DMS 273 (cell line): Measurements from ENCODE around the gene IGFN1.

Experiments used
- DNase-seq: peaks from one replicate; lab custom pipeline; 2025; ENCODE audit not compliant: unreplicated experiment; lab: John Stamatoyannopoulos, UW

Gene IGFN1

DNA sequence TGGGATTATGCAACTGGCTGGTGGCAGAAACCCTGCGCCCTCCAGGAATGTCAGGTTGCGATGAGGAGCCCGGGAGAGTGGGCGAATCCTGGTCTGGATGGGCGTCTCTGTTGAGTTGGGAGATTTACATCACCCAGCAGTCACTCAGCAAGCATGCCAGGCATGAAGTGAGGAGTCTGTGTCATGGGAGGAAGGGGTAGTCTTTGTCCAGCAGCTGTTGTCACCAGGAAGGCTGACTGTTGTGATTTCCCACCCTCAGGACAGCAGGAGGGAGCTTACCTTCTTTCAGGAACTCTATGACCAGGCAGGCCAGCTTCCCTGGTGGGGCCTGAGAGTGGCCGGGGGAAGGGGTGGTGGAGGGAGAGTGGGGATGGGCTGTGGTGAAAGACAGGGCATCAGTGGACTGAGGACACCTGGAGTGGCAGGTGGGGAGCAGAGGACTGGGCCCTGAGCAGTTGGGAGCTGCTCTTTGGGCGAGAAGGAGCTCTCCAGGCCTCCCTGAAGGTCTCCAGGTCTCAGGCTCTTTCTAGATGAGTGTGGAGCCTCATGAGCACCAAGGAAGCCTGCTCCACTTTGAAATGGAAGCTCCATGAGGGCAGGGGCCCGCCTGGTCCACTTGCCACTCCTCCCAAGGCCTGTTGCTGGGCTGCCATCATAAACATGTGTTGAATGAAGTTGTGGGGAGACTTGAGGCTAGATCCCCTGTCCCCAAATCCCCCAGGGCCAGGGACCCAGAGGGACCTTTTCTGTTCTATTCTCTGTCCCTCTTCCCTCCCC lies 71.3 kb downstream of the IGFN1 start:
- no peak for DNase-seq

DNA sequence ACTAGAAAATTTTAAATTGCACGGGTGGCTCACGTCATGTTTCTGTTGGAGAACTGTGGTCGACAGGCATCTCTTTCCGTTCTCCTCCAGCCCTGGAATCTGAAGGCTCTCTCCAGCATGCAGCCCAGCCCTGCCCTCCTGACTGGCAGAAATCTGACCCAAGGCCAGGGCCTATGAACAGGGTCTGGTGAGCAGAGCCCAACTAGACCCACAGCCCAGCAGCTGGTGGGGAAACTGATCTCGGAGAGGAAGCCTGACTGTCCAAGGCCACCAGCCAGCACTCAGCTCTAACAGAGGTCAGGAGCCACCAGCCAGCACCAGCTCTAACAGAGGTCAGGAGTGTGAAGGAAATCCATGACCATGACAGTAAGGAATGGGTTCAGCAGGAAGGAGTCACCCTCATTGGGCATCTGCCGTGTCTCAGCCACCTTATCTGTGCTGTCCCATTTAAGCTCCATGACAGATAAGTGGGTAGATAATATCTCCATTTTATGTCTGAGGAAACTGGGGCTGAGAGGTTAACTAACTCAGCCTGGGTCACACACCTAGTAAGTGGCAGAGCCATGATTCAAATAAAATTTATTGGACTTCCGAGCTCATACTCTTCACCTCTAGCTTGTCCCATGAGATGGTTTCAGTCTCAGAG lies 72.5 kb downstream of the IGFN1 start:
- no peak for DNase-seq

DNA sequence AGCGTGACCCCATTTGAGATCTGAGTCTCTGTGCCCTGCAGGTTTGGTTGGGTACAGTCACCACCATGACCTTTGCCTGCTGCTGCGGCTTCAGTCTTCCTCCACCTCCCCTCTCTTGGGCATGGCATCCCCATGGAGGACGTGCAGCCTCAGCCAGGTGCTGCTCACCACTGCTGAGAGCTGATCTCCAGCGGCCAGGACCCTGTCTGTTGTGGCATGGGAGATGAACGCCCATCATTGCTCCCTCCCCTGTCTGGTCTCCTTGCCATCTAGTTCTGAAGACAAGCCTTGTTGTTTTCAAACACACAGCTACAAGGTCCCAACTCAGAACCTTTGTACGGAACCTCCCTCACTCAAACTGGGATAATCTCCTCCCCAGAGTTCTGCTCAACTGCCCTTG lies 73.4 kb downstream of the IGFN1 start:
- no peak for DNase-seq

DNA sequence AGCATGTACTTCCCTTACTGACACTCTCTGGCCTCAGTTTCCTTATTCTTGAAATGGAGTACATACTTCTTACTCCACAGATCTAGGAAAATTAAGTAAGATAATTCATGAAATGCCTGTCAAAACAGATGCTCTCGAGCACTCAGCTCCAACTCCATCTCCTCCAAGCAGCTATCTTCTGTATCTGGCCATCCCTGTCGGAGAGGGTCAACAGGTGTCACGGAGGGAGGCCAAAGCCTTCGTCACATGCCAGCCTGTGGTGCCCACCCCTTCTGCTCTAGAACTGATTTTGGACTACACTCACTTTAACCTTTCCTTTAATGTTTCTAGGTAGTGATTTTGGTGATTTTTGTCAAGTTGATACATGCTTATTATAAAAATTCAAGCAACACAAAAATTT lies 73.9 kb downstream of the IGFN1 start:
- no peak for DNase-seq

DNA sequence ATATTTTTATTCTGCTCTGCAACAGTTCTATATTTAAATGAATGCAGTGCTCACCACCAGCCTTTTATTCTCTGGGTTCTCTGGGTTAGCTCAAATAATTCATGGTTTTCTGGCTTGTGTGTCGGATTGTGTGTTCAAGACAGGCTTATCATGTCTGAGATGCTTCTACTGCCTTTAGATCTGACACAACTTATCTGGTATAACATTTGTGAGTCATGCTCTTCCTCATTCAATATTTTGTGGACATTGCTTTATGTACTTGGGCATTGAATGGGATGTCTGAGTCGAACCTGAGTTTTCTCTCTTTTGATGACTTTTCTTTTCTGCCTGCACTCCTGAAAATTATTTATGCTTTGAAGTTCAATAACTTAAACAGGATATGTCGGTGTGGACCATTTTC lies 75.1 kb downstream of the IGFN1 start:
- DNase-seq = no peak

DNA sequence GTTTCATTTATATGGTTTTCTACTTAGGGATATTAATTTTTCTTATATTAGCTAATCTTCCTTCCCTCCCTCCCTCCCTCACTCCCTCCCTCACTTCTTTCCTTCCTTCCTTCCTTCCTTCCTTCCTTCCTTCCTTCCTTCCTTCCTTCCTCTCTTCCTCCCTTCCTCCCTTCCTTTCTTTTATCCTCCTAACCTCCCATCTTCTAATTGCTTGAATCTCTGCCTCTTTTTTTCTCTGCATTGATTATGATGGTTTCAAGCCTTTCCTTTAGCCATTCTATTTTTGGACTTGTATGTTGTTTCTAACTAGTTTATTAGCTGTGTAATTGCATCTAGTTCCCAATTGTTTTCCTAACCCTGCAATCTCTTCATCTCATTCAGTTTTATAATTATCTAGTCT lies 75.7 kb downstream of the IGFN1 start:
- no peak for DNase-seq

DNA sequence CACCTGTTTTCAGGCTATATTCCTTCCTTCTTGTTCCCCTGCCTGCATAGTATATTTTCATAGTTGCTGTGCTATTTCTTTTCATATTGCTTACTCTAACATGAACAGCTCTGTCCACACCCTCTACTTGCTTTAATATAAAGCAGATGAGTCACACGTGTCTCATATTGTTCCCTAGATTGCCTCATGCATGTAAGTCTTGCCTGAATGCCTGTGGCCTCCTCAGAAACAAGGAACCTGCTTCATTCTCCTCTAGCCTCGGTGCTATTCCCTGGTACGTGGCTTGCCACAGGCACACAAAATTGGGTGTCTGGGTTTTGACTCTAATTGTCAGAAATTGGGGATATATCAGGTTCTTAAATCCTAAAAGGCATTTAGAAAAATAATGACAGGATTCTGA lies 76.2 kb downstream of the IGFN1 start:
- no peak for DNase-seq

DNA sequence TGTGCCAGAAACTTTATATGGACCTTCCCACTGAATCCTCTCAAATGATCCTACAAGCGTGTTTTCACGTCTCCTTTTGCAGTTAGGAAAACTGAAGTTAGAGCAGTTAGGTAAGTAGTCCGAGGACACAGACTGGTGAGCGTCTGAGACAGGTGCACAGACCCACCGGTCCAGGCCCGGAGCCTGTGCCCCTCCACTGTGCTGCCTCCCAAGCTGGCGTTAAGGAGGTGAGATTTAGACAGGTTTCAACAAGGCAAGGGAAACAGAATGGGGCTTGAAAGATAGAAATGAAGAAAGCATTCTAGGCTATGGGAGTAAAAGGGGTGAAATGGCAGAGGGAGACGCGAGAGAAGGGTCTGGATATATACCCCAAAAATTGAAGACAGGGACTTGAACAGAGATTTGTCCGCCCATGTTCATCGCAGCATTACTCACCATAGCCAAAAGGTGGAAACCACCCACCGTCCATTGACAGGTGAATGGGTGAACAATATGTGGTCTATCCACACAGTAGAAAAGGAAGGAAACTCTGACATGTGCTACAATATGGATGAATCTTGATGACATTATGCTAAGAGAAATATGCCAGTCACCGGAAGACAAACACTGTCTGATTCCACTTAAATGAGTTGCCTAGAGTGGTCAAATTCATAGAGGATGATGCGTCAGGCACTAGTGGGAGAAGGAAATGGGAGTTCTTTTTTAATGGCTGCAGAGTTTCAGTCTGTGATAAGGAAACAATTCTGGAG lies 77.0 kb downstream of the IGFN1 start:
- no peak for DNase-seq

DNA sequence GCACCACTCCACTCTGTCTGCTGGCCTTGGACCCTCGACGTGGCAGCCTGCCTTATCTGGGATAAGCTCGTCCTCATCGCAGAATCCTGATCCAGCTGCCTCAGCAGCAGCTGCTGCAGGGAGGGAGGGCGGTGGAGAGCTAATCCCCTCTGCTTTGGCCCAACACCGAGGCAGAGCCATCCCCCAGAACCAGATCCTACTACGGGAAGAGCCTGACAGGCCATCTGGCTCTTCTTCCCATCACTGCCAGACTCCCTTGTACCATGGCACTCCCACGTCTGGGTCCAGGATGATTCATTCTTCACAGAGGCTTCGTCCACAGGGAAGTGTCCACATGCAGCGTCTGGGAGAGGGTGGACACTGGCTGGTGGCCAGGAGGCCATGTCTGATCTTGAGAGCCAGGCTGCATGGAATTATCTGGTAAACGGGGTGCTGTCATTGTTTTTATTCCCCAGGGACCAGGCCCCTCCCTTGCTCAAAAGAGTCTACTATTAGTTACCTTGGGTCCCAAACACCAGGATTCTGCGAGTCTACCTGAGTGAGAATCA lies 78.1 kb downstream of the IGFN1 start:
- DNase-seq = peak; percentile 92

DNA sequence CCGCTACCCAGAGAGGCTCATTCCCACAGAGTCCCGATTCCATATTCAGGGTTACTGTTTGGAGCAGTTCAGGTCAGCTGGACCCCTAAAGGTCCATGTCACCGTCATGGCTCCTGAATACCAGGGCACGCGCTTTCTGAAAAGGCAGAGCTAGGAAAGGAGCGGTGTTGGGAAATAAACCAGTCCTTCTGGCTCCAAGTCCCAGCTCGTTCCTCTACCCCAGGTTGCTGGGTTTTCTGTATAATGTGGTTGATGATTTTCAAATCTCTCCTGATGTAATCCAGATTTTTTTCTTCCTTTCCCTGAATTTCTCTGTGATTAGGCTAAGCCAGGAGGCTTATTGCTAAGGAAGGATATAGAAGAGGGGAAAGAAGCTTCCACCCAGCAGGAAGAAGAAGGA lies 78.7 kb downstream of the IGFN1 start:
- DNase-seq = no peak

DNA sequence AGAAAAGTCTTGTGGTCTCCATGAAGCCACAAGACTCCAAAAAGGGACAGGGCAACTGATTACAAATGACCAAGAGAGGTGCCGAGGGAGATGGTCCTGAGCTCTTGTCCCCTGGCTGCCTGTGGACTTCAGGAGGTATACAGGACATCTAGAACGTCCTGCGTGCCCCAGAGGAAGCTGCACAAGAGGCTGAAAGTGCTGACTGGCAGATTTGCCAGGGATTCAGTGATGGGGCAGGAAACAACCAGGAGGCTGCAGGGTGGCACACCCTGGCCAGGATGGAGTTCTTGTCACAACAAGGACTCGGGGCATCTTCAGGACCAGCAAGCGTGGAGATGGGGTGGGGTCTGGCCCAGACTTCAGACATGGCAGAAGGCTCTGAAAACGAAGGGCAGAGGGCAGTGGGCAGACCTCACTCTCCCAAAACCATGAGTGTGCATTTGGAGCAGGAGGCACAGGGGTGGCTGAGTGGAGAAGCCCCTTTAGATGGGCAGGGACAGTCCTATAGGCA lies 79.3 kb downstream of the IGFN1 start:
- DNase-seq = no peak

DNA sequence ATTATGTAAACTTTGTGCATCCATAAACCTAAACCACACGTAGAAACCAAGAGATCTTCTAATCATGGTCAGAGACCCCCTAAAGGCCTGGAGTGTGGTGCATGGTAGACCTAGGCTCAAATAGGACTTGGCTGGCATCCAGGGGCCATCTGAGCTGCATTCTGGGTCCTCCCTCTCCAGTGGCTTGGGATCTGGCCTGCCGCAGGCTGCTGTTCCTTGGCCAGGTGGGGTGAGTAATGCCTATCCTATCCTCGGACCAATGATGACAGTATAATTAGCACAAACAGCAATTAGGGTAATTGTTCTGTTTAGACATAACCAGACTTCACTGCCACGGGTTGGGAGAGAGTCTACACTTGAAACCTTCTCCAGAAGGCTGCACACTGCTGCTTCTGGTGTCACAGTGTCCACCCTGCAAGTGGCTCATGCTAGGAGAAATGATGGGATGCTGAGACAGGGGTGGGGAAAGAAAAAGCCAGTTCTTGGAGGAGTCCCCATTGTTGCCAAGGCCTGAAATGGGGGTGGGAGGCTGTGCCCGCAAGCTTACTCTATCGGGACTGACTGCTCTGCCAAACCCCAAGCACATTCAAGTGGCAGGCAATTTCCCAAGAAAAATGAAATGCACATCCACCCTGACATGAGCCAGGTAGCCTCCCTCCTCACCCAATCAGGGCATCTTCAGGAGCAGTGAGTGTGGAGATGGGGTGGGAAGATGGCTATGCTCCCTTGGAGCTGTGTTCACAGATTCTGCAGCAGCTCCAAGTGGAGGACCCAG lies 80.2 kb downstream of the IGFN1 start:
- DNase-seq = peak; percentile 38

DNA sequence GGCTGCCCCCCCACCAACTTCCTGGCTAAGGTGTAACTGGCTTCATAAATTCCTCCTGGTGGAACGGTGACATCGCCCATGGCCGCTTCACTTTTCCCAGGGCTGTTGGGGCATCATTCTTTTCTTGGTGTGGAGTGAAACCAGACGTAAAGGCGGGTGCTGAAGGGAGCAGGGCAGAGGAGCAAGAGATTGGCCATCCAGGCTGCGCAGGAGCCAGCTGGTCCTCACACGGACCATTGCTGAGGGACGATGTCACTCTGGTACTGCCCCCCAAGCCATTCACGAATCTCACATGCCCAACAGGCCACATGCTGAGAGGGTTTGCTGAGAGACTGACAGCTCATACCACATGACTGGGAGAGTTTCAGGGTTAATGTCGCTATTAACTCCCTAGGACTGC lies 82.2 kb downstream of the IGFN1 start:
- DNase-seq = no peak

DNA sequence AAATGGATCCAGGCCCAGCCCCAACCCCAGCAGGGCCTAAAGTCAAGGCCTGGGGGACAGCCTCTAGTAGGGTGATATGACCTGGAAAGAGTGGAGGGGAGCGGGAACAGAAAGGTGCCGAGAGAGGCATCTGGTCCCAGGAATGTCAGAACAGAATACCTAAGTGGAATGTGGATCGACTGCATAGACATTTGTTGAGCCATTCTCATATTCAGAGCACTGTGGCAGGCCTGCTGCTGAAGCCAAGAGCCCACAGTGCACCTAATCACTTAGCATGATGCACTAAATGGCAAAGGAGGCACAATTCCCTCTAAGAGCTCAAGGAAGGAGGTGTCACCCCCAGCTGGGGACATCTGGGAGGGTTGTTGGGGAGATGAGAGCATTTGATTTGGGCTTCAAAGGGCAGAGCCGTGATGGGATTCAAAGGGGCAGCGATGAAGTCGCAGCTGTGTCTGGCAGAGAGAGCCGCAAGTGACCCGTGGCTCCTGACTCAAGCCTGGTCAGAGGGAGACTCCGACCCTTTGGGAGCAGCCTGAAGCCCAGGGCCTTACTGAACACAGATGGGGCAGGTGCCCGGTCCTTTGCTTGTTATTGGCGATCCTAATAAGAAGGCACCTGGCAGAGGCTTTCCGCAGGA lies 84.1 kb downstream of the IGFN1 start:
- no peak for DNase-seq

DNA sequence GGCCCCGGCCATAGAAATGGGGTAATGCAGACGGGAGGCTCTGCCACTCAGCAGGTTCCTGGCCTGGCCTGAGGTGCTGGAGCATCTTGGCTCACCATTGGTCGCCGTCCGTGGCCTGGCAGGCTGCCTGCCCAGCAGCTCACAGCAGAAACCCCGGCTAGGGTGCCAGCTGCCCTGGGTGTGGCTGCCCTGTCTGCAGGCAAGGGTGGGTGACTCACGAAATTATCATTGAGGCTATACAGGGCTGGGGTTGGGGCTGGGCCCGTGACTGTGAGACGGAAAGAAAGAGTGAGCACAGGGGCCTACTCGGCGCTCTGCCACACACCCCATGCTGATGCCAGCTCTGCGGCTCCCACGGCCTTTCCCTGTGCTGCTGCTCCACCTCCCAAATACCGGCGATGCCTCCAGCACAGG lies 84.6 kb downstream of the IGFN1 start:
- DNase-seq = peak; percentile 91

DNA sequence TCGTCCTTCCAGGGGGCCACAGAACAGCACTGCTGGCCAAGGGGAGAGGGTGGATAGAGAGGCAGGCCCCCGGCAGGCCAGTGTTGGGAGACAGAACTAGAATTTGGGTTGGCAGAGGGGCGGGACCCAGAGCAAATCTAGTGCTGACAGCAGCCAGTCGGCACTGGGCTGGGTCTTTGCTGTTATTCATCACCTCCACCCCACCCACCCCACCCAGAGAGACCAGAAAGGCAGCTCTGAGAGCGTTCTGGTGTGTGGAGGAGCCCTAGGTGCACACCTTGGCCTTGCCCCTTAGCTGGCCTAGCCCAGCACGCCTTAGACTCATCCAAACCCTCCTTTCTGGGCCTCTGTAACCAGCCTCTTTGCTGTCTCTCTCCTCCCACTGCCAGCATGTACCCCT lies 86.3 kb downstream of the IGFN1 start:
- no peak for DNase-seq

DNA sequence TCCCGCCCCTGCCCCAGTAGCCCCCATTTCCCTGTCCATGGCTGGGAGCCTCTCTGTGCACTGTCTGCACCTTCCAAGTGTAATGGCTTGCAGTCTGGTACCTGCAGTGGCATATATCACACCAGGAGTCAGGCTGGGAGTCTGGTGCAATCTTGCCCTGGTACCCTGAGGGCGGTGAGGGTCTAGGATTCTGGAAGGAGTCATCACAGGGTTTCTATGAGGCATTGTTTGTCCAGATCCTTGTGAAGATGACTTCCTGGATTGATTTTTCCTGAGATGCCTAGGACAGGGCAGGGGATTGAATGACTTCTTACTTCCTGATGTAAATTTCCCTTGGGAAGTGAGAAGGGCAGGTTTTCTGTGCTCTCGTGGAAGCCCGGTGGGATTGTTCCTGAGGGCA lies 86.8 kb downstream of the IGFN1 start:
- no peak for DNase-seq
